Neuron (in vitro differentiated cells): Measurements from ENCODE around the gene LOXL4.

ENCODE experiments used
- H2AFZ ChIP-seq: one replicate; pipeline ENCODE4 v1.6.1; 2013; ENCODE audit warnings: low read depth, mild to moderate bottlenecking, inconsistent platforms, low read length, moderate library complexity
- H3K27me3 ChIP-seq: one replicate; pipeline ENCODE4 v1.6.1; 2013; ENCODE audit warnings: low read length; ENCODE audit not compliant: insufficient read depth
- H3K36me3 ChIP-seq: one replicate; pipeline ENCODE4 v1.6.1; 2013; ENCODE audit warnings: low read length; ENCODE audit not compliant: insufficient read depth
- H3K4me1 ChIP-seq: one replicate; pipeline ENCODE4 v1.6.1; 2013; ENCODE audit warnings: low read length; ENCODE audit not compliant: insufficient read depth
- H3K4me3 ChIP-seq: 2 replicates; pipeline ENCODE4 v1.5.1; 2013; ENCODE audit warnings: mild to moderate bottlenecking, low read length, moderate library complexity
- H3K9me3 ChIP-seq: one replicate; pipeline ENCODE4 v1.6.1; 2013; ENCODE audit warnings: low read length

The LOXL4 gene

GRCh38 chr10:98209441-98209840 is 58.6 kb downstream of the LOXL4 start:
- Histone ChIP-seq H3K27me3 (no peaks in the 10 kb centered on the region), H3K9me3 (no peaks in the 10 kb centered on the region), H2AFZ (no peak overlapping the region), H3K4me3 (no peak overlapping the region), H3K4me1 (no peaks in the 10 kb centered on the region), H3K36me3 (peaks cover 16% of the 10 kb centered on the region)

- no peaks in the 10 kb centered on the region for H3K27me3 ChIP-seq
- no peaks in the 10 kb centered on the region for H3K4me1 ChIP-seq
- H3K4me3 ChIP-seq = no peak overlapping the region
- no peaks in the 10 kb centered on the region for H3K9me3 ChIP-seq
- no peak overlapping the region for H2AFZ ChIP-seq
- H3K36me3 ChIP-seq = peaks cover 16% of the 10 kb centered on the region
Observed at GRCh38 chr10:98208925-98209324, 59.1 kb downstream of the LOXL4 start.

- no peak overlapping the region for H3K4me3 ChIP-seq
- no peaks in the 10 kb centered on the region for H3K27me3 ChIP-seq
- H3K36me3 ChIP-seq = peaks cover 13% of the 10 kb centered on the region
- H3K4me1 ChIP-seq = no peaks in the 10 kb centered on the region
- H3K9me3 ChIP-seq = no peaks in the 10 kb centered on the region
- no peak overlapping the region for H2AFZ ChIP-seq
Observed at GRCh38 chr10:98205351-98205750, 62.6 kb downstream of the LOXL4 start.

- no peaks in the 10 kb centered on the region for H3K36me3 ChIP-seq
- H3K4me3 ChIP-seq = no peak overlapping the region
- no peaks in the 10 kb centered on the region for H3K4me1 ChIP-seq
- no peak overlapping the region for H2AFZ ChIP-seq
- H3K9me3 ChIP-seq = no peaks in the 10 kb centered on the region
- no peaks in the 10 kb centered on the region for H3K27me3 ChIP-seq
Observed at GRCh38 chr10:98202378-98202777, 65.6 kb downstream of the LOXL4 start.

GRCh38 chr10:98201760-98202159 is 66.2 kb downstream of the LOXL4 start:
- no peaks in the 10 kb centered on the region for H3K27me3 ChIP-seq
- no peaks in the 10 kb centered on the region for H3K4me1 ChIP-seq
- no peak overlapping the region for H2AFZ ChIP-seq
- no peaks in the 10 kb centered on the region for H3K36me3 ChIP-seq
- H3K4me3 ChIP-seq = no peak overlapping the region
- H3K9me3 ChIP-seq = no peaks in the 10 kb centered on the region
